ENCODE data around the gene LBX2. TPM values are rescaled to one million over a fixed set of nuclear protein-coding genes. Genes with fewer than 3 reads are reported as not detected.

LBX2 gene
- total RNA-seq, 1 experiment from 2014 or later = 10.1 TPM

DNA sequence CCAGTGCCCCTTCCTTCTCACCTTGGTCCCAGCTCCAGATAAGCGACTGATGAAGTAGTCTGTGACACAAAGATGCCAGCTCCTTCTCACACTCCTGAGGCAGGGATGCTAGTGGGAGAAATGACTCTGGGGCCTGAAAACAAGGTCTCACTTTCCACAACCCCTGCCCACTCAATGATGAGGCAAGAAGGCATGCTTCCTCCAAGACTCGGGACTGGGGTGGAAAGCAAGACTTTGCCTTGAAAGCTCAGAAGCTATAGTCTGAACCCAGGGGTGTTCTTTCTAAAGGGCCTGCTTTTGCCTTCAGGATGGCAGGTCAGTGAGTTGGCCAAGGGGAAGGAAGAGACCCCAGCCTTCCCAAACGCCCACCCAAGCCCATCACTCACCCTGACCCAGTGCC lies 18.0 kb downstream of the LBX2 start (continued):
- no peak for TF ChIP-seq ATF3 (IDR thresholded peaks at IDR 0.05)
- no peak for TF ChIP-seq POLR2A (IDR thresholded peaks at IDR 0.05; ENCODE audit: borderline replicate concordance, extremely low read depth, insufficient read depth, insufficient read length)
- no peak for TF ChIP-seq ZNF274 (IDR thresholded peaks at IDR 0.05; ENCODE audit: low read depth, low read length)
- no peak for TF ChIP-seq CTCF (IDR thresholded peaks at IDR 0.05 in 2 of 3, conservative IDR thresholded peaks at IDR 0.05 in 1 of 3; ENCODE audit: borderline replicate concordance in 1 of 3, insufficient read depth in 1 of 3, low read depth in 2 of 3, low read length in 2 of 3)
- TF ChIP-seq YY1 (IDR thresholded peaks at IDR 0.05; ENCODE audit: extremely low read depth, insufficient replicate concordance, low read depth, low read length) = no peak
- TF ChIP-seq FOSL1 (IDR thresholded peaks at IDR 0.05; ENCODE audit: low read depth) = no peak
- TF ChIP-seq EZH2 (IDR thresholded peaks at IDR 0.05) = no peak
- TF ChIP-seq ELF1 (IDR thresholded peaks at IDR 0.05; ENCODE audit: borderline replicate concordance, low read depth) = no peak
- TF ChIP-seq TCF7L2 (IDR thresholded peaks at IDR 0.05; ENCODE audit: borderline replicate concordance, extremely low read depth, insufficient read depth, insufficient read length) = no peak
- TF ChIP-seq SP1 (IDR thresholded peaks at IDR 0.05; ENCODE audit: low read depth) = no peak
- TF ChIP-seq JUND (IDR thresholded peaks at IDR 0.05) = no peak

GRCh38 chr2:74474899-74475298 lies 24.5 kb downstream of the LBX2 start:
- DNase-seq (ENCODE audit: low read depth, low spot score) (no peak), ATAC-seq (no peak)
- peaks cover 10% of the 10 kb centered on the region for H3K79me2 ChIP-seq (ENCODE audit: insufficient read depth, low read length)
- no peak overlapping the region for H3K9ac ChIP-seq (ENCODE audit: low read length)
- H3K27me3 ChIP-seq (ENCODE audit: insufficient read depth, low read length) = no peaks in the 10 kb centered on the region
- no peak overlapping the region for H3K4me2 ChIP-seq (ENCODE audit: low read length)
- no peak overlapping the region for H2AFZ ChIP-seq (ENCODE audit: low read depth, low read length, poor library complexity, severe bottlenecking)
- no peaks in the 10 kb centered on the region for H3K9me3 ChIP-seq (ENCODE audit: control insufficient read depth in 1 of 2, insufficient read depth in 1 of 2, low read depth in 1 of 2, low read length in 2 of 2)
- no peaks in the 10 kb centered on the region for H3K9me2 ChIP-seq (ENCODE audit: insufficient read depth)
- CTCF ChIA-PET = interaction anchor here (1.0 to 1.8 kb wide), 3 partner anchors 8 to 140 kb away, joined by 3 to 6 read pairs (median 3); partner anchors contain the start of genes CCDC142, TTC31 and WBP1
- no peak overlapping the region for H3K4me3 ChIP-seq (replicated peaks in 1 of 2; ENCODE audit: low read depth in 1 of 2, low read length in 2 of 2)
- TF ChIP-seq RAD21 (IDR thresholded peaks at IDR 0.05; ENCODE audit: low read depth) (peak; percentile 33), ZNF274 (IDR thresholded peaks at IDR 0.05; ENCODE audit: low read depth, low read length) (no peak), CTCF (IDR thresholded peaks at IDR 0.05 in 2 of 3, conservative IDR thresholded peaks at IDR 0.05 in 1 of 3; ENCODE audit: borderline replicate concordance in 1 of 3, insufficient read depth in 1 of 3, low read depth in 2 of 3, low read length in 2 of 3) (peak in 2 of 3 experiments; percentile 57 to 58; a peak in 4 of 6 replicates)
- TF ChIP-seq, protein P1, sequence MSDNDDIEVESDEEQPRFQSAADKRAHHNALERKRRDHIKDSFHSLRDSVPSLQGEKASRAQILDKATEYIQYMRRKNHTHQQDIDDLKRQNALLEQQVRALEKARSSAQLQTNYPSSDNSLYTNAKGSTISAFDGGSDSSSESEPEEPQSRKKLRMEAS (IDR thresholded peaks at IDR 0.05) = no peak
- intact Hi-C loops (cut with micrococcal nuclease) = no loop called here
- H4K20me1 ChIP-seq (ENCODE audit: insufficient read depth) = no peaks in the 10 kb centered on the region
- no TSS peak for BruUV-seq (replicated peaks)
- peaks cover 12 to 18% of the 10 kb centered on the region in 2 experiments; a peak in 3 of 4 replicates for H3K4me1 ChIP-seq (ENCODE audit: control insufficient read depth in 1 of 2, insufficient read depth in 2 of 2, low read length in 2 of 2)
- POLR2A ChIA-PET = interaction anchor here (1.0 to 1.1 kb wide), 2 partner anchors 17 to 26 kb away, joined by 3 read pairs; partner anchors contain the start of gene WBP1
- no peak overlapping the region for H3K27ac ChIP-seq (ENCODE audit: low read depth, low read length)
- peaks cover 15 to 17% of the 10 kb centered on the region in 2 experiments; a peak in 3 of 4 replicates for H3K36me3 ChIP-seq (ENCODE audit: control insufficient read depth in 1 of 2, insufficient read depth in 2 of 2, low read length in 2 of 2)
- RAD21 ChIA-PET (ENCODE audit: low non-redundant PET in 1 of 2, low total read pairs in 2 of 2, uncharacterized antibody in 2 of 2, unreplicated experiment in 2 of 2) = no interaction called here
